Keratinocyte (primary cell): ENCODE measurements around the gene LAPTM5. TPM values are rescaled to one million over a fixed set of nuclear protein-coding genes. Genes with fewer than 3 reads are reported as not detected.
A peak's percentile ranks its signal among the peaks of the same experiment; 100 is the strongest.

Experiments used
- DNase-seq: peaks from one replicate; pipeline ENCODE4 v3.0.0-alpha.2; 2011; ENCODE audit warnings: low read depth, missing footprints, low spot score
- FAIRE-seq: peaks from 2 replicates; lab custom pipeline; 2011; peaks lifted over from hg19 to GRCh38; lab: Jason Lieb, UNC
- H2AFZ ChIP-seq: 2 replicates; pipeline ENCODE4 v1.6.0; 2012; ENCODE audit warnings: low read length, control low read depth, inconsistent platforms; ENCODE audit not compliant: control insufficient read depth
- H3K27ac ChIP-seq: 2 replicates; pipeline ENCODE4 v1.5.1; 2011; ENCODE audit warnings: low read length; ENCODE audit not compliant: control insufficient read depth, insufficient read depth
- H3K27me3 ChIP-seq: 3 replicates; pipeline ENCODE4 v1.6.0; 2011; ENCODE audit warnings: low read length; ENCODE audit not compliant: control insufficient read depth, insufficient read depth; ENCODE audit errors: extremely low read depth
- H3K36me3 ChIP-seq, 2 experiments: 2 replicates in 1 of 2; 3 replicates in 1 of 2; pipeline ENCODE4 v1.5.1; 2011; ENCODE audit warnings: low read length in 2 of 2, mild to moderate bottlenecking in 1 of 2; ENCODE audit not compliant: control insufficient read depth in 2 of 2, insufficient read depth in 2 of 2; ENCODE audit errors: extremely low read depth in 1 of 2
- H3K4me1 ChIP-seq: 3 replicates; pipeline ENCODE4 v1.5.1; 2011; ENCODE audit warnings: low read length; ENCODE audit not compliant: control insufficient read depth, insufficient read depth; ENCODE audit errors: extremely low read depth
- H3K4me2 ChIP-seq: 3 replicates; pipeline ENCODE4 v1.6.0; 2011; ENCODE audit warnings: low read depth, low read length; ENCODE audit not compliant: control insufficient read depth, insufficient read depth; ENCODE audit errors: extremely low read depth
- H3K4me3 ChIP-seq, 3 experiments: fragments of 200-600 bp in 1 of 3; sonication (generic) in 1 of 3; 2 replicates in 2 of 3; 3 replicates in 1 of 3; pipeline ENCODE4 v1.5.1; 2011 to 2016; ENCODE audit warnings: low read length in 3 of 3, mild to moderate bottlenecking in 3 of 3, control low read depth in 2 of 3, inconsistent platforms in 1 of 3, low read depth in 1 of 3, mixed read lengths in 1 of 3, mixed run types in 1 of 3, moderate library complexity in 1 of 3; ENCODE audit not compliant: control insufficient read depth in 2 of 3, insufficient read depth in 2 of 3; ENCODE audit errors: extremely low read depth in 1 of 3
- H3K79me2 ChIP-seq: 2 replicates; pipeline ENCODE4 v1.6.0; 2012; ENCODE audit warnings: low read length; ENCODE audit not compliant: control insufficient read depth, insufficient read depth
- H3K9ac ChIP-seq: 3 replicates; pipeline ENCODE4 v1.6.0; 2011; ENCODE audit warnings: low read length; ENCODE audit not compliant: control insufficient read depth, insufficient read depth; ENCODE audit errors: extremely low read depth
- H3K9me1 ChIP-seq: 3 replicates; pipeline ENCODE4 v1.6.0; 2011; ENCODE audit warnings: low read length; ENCODE audit not compliant: control insufficient read depth, insufficient read depth; ENCODE audit errors: extremely low read depth
- H3K9me3 ChIP-seq: 2 replicates; pipeline ENCODE4 v1.5.1; 2012; ENCODE audit warnings: low read depth, low read length; ENCODE audit not compliant: control insufficient read depth
- H4K20me1 ChIP-seq: 3 replicates; pipeline ENCODE4 v1.6.0; 2011; ENCODE audit warnings: low read length; ENCODE audit not compliant: control insufficient read depth, insufficient read depth; ENCODE audit errors: extremely low read depth
- CTCF ChIP-seq, 3 experiments: IDR thresholded peaks in 1 of 3; conservative IDR thresholded peaks in 1 of 3; optimal IDR thresholded peaks in 1 of 3; 2 replicates in 2 of 3; 3 replicates in 1 of 3; pipeline versions ENCODE3 to v1.5.1; 2011; ENCODE audit warnings: low read length in 3 of 3, mild to moderate bottlenecking in 3 of 3, moderate library complexity in 2 of 3, control low read depth in 1 of 3, inconsistent platforms in 1 of 3; ENCODE audit not compliant: insufficient read depth in 2 of 3; ENCODE audit errors: extremely low read depth in 1 of 3
- EZH2 ChIP-seq: IDR thresholded peaks from one replicate; pipeline ENCODE4 v1.6.1; 2012; ENCODE audit warnings: inconsistent platforms, mild to moderate bottlenecking, low read length, moderate library complexity
- dilution Hi-C: fragments of 300-500 bp; cut with MboI; formaldehyde crosslinking; loops from one replicate; pipeline ENCODE4 v1.7.0; 2020; ENCODE audit warnings: low sequenced_read_pairs; ENCODE audit not compliant: extremely low pct_ligation_motif_present
- polyA plus RNA-seq, 5 experiments: library from polyadenylated mRNA; depleted of rRNA in 3 of 5; stranded (reverse) in 3 of 5; stranded (forward) in 1 of 5; unstranded in 1 of 5; fragments of >200 nt; gene quantifications; 1 replicate in 1 of 5; 2 replicates in 3 of 5; 3 replicates in 1 of 5; pipeline versions ENCODE4 v1.2.1 to v1.2.3, GENCODE V29; 2011 to 2012; ENCODE audit warnings: missing spikeins in 2 of 5, low read depth in 1 of 5, low replicate concordance in 1 of 5

The LAPTM5 gene
- polyA plus RNA-seq, 1 donor (not counting 4 experiments of a cell fraction or from before 2014, with no cell fraction given): 0.18 TPM

GRCh38 chr1:30744060-30744756, 13.4 kb downstream of the LAPTM5 start:
- H3K4me1 ChIP-seq: peaks cover 39% of the 10 kb centered on the region
- dilution Hi-C loops: no loop called here
- no peak overlapping the region for H3K4me3 ChIP-seq
- DNase-seq: no peak
- H3K9ac ChIP-seq: no peak overlapping the region
- TF ChIP-seq EZH2: no peak
- no peaks in the 10 kb centered on the region for H3K27me3 ChIP-seq
- H3K36me3 ChIP-seq: no peaks in the 10 kb centered on the region
- H3K4me2 ChIP-seq: no peak overlapping the region
- no peaks in the 10 kb centered on the region for H3K9me3 ChIP-seq
- H4K20me1 ChIP-seq: no peaks in the 10 kb centered on the region
- no peaks in the 10 kb centered on the region for H3K9me1 ChIP-seq
- H2AFZ ChIP-seq: no peak overlapping the region
- H3K79me2 ChIP-seq: no peaks in the 10 kb centered on the region
- no peak overlapping the region for H3K27ac ChIP-seq
- FAIRE-seq: peak; percentile 80

- Histone ChIP-seq H3K4me3 (no peak overlapping the region), H3K79me2 (no peaks in the 10 kb centered on the region), H2AFZ (no peak overlapping the region), H3K4me1 (peaks cover 36% of the 10 kb centered on the region), H3K36me3 (no peaks in the 10 kb centered on the region), H3K9ac (no peak overlapping the region), H3K9me1 (no peaks in the 10 kb centered on the region), H3K27me3 (no peaks in the 10 kb centered on the region), H4K20me1 (no peaks in the 10 kb centered on the region), H3K4me2 (no peak overlapping the region), H3K27ac (no peak overlapping the region), H3K9me3 (no peaks in the 10 kb centered on the region)
- dilution Hi-C loops: no loop called here
- TF ChIP-seq CTCF (optimal IDR thresholded peaks at IDR 0.05 in 1 of 3, IDR thresholded peaks at IDR 0.05 in 1 of 3, conservative IDR thresholded peaks at IDR 0.05 in 1 of 3; ENCODE audit: extremely low read depth in 1 of 3, insufficient read depth in 2 of 3, low read length in 3 of 3) (no peak), EZH2 (no peak)
- FAIRE-seq (peak; percentile 17), DNase-seq (no peak)
Observed at GRCh38 chr1:30743584-30744059, 14.0 kb downstream of the LAPTM5 start.
